Stimulated activated CD4-positive, alpha-beta T cell treated with anti-CD3 and anti-CD28 coated beads, Interleukin-4, amount 100 ng/mL, for 24 hours (primary cell): ENCODE results near the gene ADAM15.

ENCODE experiments used
- DNase-seq: peaks from one replicate; pipeline ENCODE4 v3.0.0-alpha.2; 2020

ADAM15 gene, protein sequence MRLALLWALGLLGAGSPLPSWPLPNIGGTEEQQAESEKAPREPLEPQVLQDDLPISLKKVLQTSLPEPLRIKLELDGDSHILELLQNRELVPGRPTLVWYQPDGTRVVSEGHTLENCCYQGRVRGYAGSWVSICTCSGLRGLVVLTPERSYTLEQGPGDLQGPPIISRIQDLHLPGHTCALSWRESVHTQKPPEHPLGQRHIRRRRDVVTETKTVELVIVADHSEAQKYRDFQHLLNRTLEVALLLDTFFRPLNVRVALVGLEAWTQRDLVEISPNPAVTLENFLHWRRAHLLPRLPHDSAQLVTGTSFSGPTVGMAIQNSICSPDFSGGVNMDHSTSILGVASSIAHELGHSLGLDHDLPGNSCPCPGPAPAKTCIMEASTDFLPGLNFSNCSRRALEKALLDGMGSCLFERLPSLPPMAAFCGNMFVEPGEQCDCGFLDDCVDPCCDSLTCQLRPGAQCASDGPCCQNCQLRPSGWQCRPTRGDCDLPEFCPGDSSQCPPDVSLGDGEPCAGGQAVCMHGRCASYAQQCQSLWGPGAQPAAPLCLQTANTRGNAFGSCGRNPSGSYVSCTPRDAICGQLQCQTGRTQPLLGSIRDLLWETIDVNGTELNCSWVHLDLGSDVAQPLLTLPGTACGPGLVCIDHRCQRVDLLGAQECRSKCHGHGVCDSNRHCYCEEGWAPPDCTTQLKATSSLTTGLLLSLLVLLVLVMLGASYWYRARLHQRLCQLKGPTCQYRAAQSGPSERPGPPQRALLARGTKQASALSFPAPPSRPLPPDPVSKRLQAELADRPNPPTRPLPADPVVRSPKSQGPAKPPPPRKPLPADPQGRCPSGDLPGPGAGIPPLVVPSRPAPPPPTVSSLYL

DNA sequence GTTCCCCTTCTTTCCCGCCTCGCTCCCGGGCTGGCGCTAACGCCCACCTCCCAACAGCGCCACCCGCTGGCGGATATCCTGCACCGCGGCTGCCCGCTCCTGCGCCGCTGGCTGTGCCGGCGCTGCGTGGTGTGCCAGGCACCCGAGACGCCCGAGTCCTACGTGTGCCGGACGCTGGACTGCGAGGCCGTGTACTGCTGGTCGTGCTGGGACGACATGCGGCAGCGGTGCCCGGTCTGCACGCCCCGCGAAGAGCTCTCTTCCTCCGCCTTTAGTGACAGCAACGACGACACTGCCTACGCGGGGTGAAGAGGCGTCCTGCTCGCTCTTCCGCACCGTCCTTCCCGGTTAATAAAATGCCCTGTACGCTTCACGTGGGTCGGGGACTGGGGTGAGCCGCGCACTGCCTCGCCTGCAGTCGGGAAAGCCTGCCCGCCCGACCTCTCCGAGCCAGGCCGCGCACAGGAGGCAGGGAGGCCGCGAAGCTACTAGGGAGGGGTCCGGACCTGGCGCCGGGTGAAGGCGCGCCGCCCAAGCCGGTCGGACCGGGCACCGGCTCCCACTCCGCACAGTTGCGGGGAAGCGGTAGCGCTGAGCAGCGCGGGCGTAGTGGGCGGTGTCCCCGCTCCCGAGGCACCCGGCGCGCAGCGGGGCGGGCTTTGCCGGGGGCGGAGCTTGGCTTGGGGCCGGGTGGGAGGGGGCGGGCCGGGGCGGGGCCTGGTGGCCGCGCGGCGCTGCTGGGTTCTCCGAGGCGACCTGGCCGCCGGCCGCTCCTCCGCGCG, at the start of gene ADAM15:
TSS of gene ADAM15 (plus strand) at position 757 of the 782 bp plus-strand sequence. CDS start 71 bp downstream, outside the sequence.
- peak; percentile 81 for DNase-seq

DNA sequence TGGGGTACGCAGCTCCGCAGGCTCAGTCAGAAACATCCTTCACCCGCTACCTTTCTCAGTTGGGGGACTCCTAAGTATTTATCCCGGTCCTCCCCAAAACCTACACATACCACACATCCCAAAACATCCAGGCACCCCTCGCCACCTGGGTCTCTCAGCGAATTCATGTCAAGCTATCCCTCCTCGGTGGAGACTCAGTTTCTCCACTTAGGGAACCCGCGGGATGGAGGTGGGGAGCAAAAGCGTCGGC, 49.8 kb upstream of the ADAM15 start:
- DNase-seq: no peak

DNA sequence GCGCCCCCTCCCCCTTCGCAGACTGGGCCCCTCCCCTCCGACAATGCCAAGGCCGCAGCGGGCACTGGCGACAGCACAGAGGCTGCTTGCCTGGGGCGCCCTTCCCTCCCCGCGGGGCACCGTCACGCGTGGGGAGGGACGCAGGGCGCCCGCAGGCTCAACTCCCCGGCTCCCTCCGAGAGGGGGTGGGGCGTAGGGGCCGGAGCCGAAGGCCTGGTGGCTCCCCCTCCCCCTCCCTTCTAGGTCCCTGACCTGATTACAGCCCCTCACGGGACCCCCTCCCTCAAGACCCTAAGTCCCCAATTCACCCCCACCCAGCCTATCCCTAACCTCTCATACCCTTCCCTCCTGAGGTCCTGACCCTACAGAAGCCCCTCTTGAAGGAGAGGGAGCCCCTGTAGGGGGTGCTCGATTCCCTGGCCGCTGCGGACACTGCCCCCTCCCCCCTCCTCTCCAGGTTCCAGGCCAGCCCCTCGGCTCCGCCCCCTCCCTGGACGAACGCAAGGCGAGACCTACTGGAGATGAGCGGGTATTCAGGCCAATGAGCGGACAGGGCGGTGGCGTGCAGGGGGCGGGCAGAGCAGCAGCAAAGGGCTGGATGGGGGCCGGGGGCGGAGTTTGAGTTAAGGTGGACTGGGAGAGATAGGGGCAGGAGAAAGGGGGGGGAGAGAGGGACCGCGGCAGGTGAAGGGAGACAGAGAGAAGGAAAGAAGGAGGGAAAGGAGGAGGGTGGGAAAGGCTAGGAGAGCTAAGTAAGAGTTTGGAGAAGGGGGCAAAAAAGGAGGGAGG, 49.2 kb upstream of the ADAM15 start:
- peak; percentile 99 for DNase-seq

DNA sequence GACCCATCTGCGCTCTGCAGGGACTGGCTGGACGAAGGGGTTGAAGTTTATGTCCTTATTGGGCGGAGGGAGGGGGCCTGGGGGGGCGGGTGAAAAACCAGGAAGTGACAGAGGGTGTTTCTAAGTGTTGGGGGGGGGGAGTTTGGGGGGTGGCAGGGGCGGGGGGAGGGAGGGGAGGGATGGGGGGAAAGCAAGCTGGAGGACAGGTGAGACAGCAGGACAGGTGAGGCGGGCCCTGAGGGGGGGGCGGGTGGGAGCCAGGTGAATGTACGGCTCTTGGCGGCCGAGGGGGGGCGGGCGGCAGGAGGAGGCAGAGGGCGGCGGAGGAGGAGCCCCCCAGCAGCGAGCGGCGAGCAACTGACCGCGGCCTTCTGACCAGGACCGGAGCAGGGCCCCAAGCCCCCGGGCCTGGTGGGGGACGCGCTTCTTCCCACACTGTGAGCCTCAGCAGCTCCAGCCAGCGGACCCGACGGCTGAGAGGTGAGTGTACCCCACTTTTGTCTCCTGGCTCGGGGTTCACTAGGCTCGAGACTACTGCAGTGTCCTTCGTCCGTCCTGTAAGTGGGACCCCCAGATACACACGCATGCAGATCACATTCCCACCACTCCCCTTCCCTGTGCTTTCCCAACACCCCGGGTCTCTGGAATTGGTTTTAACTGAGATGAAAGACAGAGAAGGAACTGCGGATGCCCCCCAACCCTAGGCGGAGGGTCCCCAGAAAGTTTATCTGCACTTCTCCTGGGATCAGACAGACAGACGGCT, 48.5 kb upstream of the ADAM15 start, which contains the start of gene ZBTB7B:
TSS of gene ZBTB7B (plus strand) at position 339 of the 763 bp plus-strand sequence. CDS start 11,859 bp downstream, outside the sequence.
- no peak for DNase-seq

DNA sequence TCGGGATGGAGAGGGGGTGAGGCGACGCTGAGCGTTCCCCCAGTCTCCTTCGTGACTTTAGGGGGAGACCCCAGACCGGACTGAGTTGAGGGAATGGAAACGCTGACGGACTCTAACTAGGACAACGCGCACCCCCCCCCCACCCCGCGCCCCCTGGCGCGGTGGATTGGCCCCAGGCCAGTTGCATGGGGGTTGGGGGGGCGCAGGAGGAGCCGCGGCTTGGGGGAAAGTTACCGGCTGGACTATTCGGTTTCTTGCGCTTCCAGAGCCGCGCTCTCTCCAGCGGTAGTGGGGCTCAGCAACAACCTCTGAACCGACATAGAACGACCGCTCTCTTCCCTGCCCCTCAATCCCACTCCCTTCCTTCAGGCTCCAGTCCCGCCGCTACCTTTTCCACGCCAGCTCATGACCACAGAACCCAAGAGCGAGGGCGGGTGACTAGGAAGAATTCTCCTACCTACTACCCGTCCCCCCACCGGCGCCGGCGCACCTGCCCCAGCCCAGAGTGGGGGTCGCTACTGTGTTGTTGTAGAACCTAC, 47.8 kb upstream of the ADAM15 start:
- DNase-seq: peak; percentile 35

DNA sequence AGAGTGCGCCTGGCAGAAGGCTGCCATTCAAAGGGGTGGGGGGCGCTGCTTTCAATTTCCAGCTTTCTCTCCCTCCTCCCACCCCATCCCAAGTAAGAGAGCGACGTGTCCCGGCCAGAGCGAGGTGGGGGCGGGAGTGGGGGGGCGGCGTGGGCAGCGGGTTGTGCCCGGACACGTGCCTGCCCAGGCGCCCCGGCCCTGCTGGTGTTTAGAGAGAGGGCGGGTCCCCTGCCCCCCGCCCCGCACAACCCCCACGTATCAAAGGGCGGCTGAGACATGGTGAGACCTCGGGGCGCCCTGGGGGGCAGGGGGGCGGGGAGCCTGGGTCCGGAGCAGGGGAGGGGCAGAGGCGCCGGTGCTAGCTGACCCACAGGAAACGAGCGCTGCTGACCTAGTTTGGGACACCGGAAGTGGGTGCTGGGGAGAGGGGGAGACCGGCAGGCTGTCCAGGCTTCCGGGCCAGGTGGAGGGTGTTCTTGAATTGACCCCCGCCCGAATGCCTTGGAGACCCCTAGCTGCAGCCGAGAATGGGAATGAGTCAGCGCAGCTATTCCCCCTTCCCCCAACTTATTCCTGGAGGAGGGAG, 47.3 kb upstream of the ADAM15 start:
- no peak for DNase-seq

DNA sequence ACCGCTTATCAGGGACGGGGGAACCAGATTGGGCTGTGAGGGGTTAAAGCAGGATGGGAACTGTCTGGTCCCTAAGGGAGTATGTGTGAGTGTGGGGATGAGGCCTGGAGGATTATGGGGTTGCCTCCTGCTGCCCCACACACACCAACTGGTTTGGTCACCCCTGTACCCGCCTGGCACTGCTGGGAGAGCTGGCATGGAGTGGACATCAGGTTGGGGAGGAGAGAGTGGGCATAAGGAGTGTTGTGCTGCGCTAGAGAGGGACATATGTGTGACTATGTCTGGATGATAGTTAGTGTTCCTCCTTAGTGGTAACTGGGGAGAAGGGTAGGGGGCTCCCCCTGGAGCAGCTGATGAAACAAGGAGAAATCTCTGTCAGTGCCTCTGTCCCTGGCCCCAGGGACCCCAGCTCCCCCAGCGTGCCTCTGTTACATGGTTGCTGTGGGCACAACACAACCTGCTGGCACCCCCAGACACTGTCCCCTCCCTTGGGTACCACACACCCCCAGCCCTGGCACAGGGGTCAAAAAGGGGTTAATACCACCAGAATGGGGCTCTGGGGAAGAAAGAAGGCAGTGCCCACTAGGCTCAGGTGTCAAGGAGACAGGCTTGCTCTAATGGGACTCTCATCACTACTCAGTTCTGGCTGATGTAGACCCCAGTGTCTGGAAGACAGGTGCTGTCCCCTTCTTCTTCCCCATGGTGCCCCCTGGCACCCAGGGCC, 46.6 kb upstream of the ADAM15 start:
- DNase-seq: no peak

DNA sequence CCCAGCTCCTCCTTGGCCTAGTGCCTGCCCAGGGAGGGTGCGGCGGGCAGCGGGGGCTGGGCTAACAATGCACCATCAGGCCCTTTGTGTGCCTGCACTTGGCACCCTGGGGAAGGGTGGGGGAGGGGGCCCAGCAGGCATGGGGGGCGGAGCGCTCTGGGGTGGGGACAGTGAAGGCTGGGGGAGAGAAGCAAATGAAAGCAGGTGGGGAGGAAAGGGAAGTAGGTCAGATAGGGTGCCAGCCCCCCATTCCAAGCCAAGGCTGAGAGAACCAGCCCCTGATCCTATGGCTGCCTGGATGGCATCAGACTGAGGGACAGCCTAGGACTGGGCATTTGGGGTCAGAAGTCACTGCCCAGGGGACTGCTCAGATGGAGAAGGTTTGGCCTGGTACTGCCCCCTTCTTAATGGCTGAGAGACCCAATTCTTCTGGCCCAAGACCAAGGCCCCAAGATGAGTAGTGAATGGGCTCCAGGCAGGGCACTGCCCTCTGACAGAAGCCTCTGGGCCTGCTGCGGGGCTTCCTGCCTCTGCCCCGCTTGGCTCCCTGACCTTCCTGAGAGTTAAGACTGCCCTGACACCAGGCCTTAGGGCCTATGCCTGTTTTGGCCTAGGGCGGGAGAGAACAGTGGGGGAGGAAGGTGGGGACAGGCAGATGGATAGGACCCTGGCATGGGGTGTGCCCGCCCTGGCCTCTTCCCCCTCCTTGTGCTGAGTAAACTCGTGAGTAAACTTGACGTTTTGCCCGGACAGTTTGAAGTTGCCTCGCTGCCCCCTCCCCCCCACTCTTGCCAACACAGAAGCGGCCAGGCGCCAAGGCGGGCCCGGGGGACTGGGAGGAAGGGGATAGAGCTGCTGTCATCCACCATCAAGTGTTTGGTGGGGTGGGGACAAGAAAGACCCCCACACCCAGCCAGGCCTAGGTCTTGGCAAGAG, 45.8 kb upstream of the ADAM15 start:
- DNase-seq: peak; percentile 31

DNA sequence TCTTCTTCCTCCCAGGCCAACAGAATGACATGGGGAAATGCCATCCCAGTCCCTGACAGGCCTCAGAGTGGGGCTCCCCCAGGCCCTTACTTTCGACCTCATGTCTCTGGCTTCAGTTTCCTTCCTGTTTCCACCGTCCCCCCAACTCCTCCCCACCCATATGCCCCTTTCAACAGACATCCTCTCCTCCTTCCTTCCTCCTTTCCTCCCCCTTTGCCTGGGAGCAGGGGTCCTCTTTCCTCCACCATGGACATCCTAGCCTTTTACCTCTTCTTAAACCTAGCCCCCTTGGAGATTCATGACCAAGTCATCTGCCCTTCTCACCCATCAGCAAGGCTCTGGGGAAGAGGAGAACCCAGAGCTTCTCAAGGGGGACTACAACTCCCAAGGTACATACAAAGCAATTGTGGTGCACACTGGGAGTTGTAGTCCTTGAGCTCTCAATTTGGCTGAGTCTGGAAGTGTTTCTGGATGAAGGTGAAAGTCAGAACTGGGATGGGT, 44.5 kb upstream of the ADAM15 start:
- peak; percentile 49 for DNase-seq

DNA sequence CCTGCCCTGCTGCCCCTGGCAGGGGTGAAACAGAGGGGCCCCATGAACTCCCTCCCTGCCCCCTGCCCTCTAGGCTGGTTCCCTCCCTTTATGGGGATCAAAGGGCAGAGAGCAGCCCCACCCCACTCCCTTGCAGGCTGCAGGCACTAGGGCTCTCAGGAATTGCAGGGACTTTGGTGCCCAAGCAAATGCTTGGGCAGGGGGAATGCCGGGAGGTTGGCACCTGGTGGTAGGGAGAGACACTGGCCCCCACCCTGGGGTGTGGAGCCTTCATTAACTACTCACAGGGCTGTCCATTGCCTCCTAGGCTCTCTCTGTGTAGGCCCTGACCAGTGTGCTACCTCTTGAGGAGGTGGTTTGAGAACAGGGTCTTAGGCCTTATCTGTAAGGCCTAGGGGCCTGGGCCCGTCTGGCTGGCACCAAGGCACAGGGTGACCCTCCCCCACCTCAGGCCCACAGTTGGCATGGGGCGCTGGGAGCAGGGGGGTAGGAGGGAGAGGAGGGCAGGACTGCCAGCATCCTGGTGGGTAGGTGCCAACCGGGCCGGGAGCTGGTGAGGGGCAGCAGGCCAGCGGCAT, 43.8 kb upstream of the ADAM15 start:
- DNase-seq: no peak

DNA sequence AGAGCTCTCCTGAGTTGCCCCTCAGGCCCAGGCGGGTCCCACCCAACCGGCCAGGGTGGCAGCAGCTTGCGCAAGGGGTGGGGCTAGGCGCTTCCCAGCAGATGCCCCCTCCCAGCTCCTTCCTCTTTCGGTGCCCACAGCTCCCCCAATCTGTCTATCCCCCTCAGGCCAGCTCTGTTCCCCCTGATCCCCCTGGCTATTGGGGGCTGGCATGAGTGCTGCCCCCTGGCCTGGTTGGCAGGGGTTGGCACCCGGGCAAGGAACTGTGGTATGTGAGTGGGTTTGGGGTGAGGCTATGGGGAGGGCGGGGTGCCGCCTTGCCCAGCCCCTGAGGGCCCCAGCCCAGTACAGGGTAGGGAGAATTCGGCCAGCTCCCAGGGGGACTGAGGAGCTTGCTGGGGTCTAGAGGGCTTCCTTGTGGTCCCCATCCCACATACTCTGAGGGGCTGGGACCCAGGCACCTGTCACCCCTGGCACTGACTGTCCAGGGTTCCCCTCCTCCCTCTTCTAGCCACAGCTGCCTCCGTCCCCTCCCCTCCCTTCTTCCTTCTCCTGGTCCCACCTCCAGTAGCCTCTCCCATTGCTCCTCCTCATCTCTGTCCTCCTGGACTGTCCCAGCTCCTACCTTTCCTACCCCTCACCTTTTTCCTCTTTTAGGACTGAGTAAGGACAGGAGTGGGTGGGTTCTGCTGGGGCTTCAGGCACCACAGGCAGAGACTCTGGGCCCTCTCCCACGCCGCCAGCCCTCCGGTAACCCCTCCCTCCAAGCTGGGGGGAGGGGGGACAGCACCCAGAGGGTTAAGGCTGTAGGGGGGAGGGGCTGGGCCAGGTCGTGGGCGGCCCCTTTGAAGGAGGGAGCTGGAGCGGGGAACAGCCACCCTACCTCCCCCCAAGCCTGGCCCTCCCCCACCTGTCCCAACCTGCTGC, 42.8 kb upstream of the ADAM15 start:
- peak; percentile 64 for DNase-seq

DNA sequence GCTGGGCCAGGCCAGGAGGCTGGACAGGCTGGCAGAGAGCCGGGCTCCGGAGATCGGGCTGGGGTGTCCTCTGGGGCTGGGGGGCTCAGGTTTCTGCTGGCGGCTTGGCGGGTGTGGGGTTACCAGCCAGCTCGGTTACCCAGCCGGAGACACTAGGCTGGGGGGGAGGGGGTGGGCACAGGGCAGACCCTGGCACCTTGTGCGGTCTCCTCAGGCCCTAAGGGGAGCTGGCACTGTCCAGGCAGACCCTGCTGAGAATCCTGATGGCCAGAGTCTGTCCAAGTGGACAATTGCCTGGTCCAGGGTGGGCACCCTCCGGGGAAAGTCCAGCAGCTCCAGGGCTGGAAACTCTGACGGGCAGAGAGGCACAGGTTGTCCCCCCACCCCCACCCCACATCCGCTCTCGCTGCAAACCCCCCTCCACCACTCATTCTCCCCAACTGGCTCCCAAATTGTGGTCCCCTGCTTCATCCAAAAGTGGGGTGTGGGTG, 41.9 kb upstream of the ADAM15 start:
- DNase-seq: peak; percentile 42

DNA sequence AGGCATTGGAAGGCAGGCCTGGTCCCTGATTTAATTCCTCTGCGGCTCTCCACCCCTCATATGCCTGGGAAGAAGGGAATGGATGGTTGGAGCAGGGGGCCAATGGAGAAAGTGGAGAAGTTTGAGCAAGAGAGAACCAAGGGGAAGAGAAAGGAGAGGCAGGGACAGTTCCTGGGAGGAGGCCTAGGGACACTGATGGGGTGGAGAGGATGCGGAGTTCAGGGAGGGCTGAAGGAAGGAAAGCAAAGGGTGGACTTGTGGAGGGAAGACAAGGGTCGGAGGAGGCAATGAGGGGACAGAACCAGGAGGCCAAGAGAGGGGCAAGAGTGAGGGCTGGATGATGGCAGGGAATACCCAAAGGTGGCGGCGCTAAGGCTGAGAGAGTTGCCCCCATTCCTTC, 41.4 kb upstream of the ADAM15 start:
- DNase-seq: no peak

DNA sequence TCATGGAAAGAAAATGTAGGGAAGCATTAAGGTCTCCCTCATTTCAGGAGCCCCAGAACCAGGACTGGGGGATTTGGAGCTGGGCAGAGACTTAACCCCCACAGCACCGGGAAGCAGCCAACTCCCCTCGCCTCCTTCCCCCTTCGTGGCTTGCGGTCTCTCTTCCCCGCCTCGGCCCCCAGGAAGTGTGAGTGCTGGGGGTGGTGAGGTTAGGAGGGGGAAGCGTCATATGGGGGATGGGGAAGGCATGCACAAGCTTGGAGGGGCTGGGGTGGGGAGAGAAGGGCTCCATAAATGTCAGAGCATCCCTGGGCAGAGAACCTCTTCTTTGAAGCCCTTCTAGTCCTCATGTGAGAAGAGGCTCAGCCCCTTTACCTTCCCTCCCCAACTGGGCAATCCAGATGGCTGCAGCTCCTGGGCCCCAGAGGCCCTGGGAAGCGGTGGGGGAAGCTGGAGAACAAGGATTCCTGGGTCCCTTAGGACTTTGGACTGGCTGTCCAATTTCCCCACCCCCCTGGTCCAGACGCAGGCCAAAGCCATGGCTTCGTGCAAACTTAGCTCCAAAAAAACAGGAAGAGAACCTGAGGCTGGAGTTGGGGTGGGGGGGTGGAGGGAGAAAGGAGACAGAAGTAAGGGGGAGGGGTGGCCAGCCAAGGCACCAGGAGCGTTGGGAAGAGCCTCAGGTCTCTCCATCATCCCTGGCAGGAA, 40.8 kb upstream of the ADAM15 start:
- peak; percentile 42 for DNase-seq

DNA sequence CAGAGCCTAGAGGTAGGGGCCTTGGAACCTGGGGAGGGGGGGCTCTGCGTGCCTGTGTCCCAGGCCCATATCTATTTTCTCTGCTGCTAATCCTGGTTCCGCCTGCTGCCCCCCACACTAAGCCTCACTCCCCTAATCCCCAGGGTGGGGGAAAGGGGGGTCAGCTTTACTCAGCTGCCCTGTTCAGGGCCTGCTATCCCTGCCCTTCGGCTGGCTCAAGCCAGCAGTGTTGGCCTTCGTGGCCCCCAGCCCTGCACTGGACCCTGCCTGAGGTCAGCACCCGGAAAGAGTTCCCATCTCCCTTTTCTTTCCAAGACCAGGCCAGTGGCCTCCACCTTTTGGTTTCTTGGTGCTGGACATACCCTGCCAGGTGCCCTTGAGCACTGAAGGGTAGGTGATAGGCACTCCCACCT, 40.1 kb upstream of the ADAM15 start:
- DNase-seq: no peak

DNA sequence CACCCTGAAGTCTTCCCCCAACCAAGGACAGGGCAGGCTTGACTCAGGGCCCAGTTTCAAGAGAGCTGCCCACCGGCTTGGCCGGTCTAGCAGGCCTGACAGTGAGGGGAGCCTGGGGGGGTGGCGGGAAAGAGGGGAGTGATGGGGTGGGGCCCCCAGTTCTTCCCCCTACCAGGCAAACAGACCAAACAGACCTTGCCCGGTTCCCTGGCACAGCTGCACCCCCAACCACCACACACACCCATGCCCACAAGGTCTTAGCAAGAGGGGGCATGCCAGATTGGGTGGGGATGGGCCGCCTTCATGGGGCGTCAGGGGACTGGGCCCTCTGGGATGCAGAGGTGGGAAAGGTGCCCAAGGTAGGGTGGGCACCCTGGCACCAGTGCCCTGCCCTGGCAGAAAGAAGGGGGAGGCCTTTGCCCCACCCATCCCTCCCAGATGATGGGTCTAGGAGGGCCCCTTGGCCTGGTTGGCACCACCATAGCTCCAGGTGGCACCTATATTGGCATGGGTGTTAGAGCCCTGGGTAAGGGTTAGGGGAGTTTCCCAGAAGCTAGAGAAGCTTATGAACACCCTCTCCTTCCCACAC, 39.6 kb upstream of the ADAM15 start:
- DNase-seq: no peak
